ENCODE data around the gene ZIK1. TPM values are rescaled to one million over a fixed set of nuclear protein-coding genes. Genes with fewer than 3 reads are reported as not detected.

Gene ZIK1
- total RNA-seq, 2 experiments from 2014 or later: 6.9 to 7.1 TPM

- peaks cover 14% of the 10 kb centered on the region for H3K4me1 Mint-ChIP-seq (ENCODE audit: low read depth)
- peaks cover 28% of the 10 kb centered on the region for H3K9me3 Mint-ChIP-seq
- no peak overlapping the region for H3K27ac ChIP-seq (ENCODE audit: low read depth in 1 of 2, low read length in 2 of 2)
- H3K4me3 ChIP-seq (ENCODE audit: low read length): no peak overlapping the region
- H3K9me3 ChIP-seq (ENCODE audit: control insufficient read depth in 1 of 2, insufficient read depth in 1 of 2, low read length in 2 of 2): peaks cover 55 to 96% of the 10 kb centered on the region in 2 experiments
- no peaks in the 10 kb centered on the region for H3K27me3 ChIP-seq (ENCODE audit: control insufficient read depth in 1 of 2, insufficient read depth in 2 of 2, low read length in 2 of 2)
- ATAC-seq (ENCODE audit: poor library complexity) (no peak), DNase-seq (no peak)
- H3K4me3 Mint-ChIP-seq: no peak overlapping the region
- peaks cover 93% of the 10 kb centered on the region for H3K36me3 Mint-ChIP-seq (ENCODE audit: low read depth)
- no peak overlapping the region for H3K27ac Mint-ChIP-seq
- no peak for TF ChIP-seq CTCF (IDR thresholded peaks at IDR 0.05)
- CTCF ChIA-PET: interaction anchor here (1.3 kb wide), 1 partner anchor 60 kb away, joined by 3 read pairs; no protein-coding TSS in a partner anchor
- peaks cover 71% of the 10 kb centered on the region for H3K36me3 ChIP-seq (ENCODE audit: insufficient read depth, low read length)
- POLR2A ChIA-PET: no interaction called here
- intact Hi-C loops (cut with DNase I, micrococcal nuclease): no loop called here
- no peaks in the 10 kb centered on the region for H3K27me3 Mint-ChIP-seq
- H3K4me1 ChIP-seq (ENCODE audit: insufficient read depth, low read length): peaks cover 3% of the 10 kb centered on the region
Observed at GRCh38 chr19:57620673-57621348, 36.9 kb downstream of the ZIK1 start.

- Mint-ChIP-seq H3K27me3 (no peaks in the 10 kb centered on the region), H3K9me3 (peaks cover 20% of the 10 kb centered on the region), H3K27ac (no peak overlapping the region), H3K4me1 (ENCODE audit: low read depth) (no peaks in the 10 kb centered on the region), H3K36me3 (ENCODE audit: low read depth) (peaks cover 77% of the 10 kb centered on the region), H3K4me3 (no peak overlapping the region)
- ATAC-seq (ENCODE audit: poor library complexity) (no peak), DNase-seq (no peak)
- no peak for TF ChIP-seq CTCF (IDR thresholded peaks at IDR 0.05)
- Histone ChIP-seq H3K27me3 (ENCODE audit: control insufficient read depth in 1 of 2, insufficient read depth in 2 of 2, low read length in 2 of 2) (no peaks in the 10 kb centered on the region), H3K4me3 (ENCODE audit: low read length) (no peak overlapping the region), H3K36me3 (ENCODE audit: insufficient read depth, low read length) (peaks cover 48% of the 10 kb centered on the region), H3K4me1 (ENCODE audit: insufficient read depth, low read length) (no peaks in the 10 kb centered on the region), H3K9me3 (ENCODE audit: control insufficient read depth in 1 of 2, insufficient read depth in 1 of 2, low read length in 2 of 2) (peaks cover 58 to 90% of the 10 kb centered on the region in 2 experiments), H3K27ac (ENCODE audit: low read depth in 1 of 2, low read length in 2 of 2) (no peak overlapping the region)
- intact Hi-C loops (cut with DNase I, micrococcal nuclease): no loop called here
- CTCF ChIA-PET: no interaction called here
- POLR2A ChIA-PET: interaction anchor here (0.5 kb wide), 1 partner anchor 171 kb away, joined by 5 read pairs; no protein-coding TSS in a partner anchor
Observed at GRCh38 chr19:57623091-57623490, 39.1 kb downstream of the ZIK1 start.

- intact Hi-C loops (cut with DNase I, micrococcal nuclease): loop anchor here (1.0 to 5.0 kb wide), 7 partner anchors 19 to 524 kb away; partner anchors contain the start of genes ZNF134 (in 2 of the 2), ZNF416 (in 2 of the 2), ZNF417 (in 1 of the 2) and ZNF551 (in 1 of the 2)
- DNase-seq: peak; percentile 73 to 95 (median 84)
- CTCF ChIA-PET: interaction anchor here (0.6 to 1.7 kb wide), 3 partner anchors 49 to 529 kb away, joined by 3 to 8 read pairs (median 3); partner anchors contain the start of gene ZNF551
Observed at GRCh38 chr19:57632987-57633831, 49.3 kb downstream of the ZIK1 start, which contains the start of gene ZNF211. Gene ZNF211 (plus strand): TSS chr19:57633168. CDS start chr19:57633347, 179 bp downstream.

More at GRCh38 chr19:57632987-57633831, 49.3 kb downstream of the ZIK1 start, which contains the start of gene ZNF211:
- peaks cover 19% of the 10 kb centered on the region for H3K4me1 ChIP-seq (ENCODE audit: insufficient read depth, low read length)
- no peaks in the 10 kb centered on the region for H3K27me3 ChIP-seq (ENCODE audit: control insufficient read depth in 1 of 2, insufficient read depth in 2 of 2, low read length in 2 of 2)
- TF ChIP-seq CTCF (IDR thresholded peaks at IDR 0.05): no peak
- H3K9me3 ChIP-seq (ENCODE audit: control insufficient read depth in 1 of 2, insufficient read depth in 1 of 2, low read length in 2 of 2): peaks cover 15 to 23% of the 10 kb centered on the region in 2 experiments
- Mint-ChIP-seq H3K9me3 (peaks cover 17% of the 10 kb centered on the region), H3K27me3 (no peaks in the 10 kb centered on the region), H3K4me1 (ENCODE audit: low read depth) (peaks cover 31% of the 10 kb centered on the region), H3K27ac (peak within 1 kb of the TSS; percentile 76), H3K36me3 (ENCODE audit: low read depth) (peaks cover 70% of the 10 kb centered on the region), H3K4me3 (peak within 1 kb of the TSS; percentile 98)
- peak; percentile 99 for ATAC-seq (ENCODE audit: poor library complexity)
- H3K4me3 ChIP-seq (ENCODE audit: low read length): peak within 1 kb of the TSS; percentile 87
- H3K27ac ChIP-seq (ENCODE audit: low read depth in 1 of 2, low read length in 2 of 2): peak within 1 kb of the TSS; percentile 69 to 72
- POLR2A ChIA-PET: interaction anchor here (0.6 to 2.3 kb wide), 20 partner anchors 8 to 640 kb away, joined by 3 to 13 read pairs (median 4); partner anchors contain the start of genes ZIK1, ZNF134, ZNF154 and ZNF274
- H3K36me3 ChIP-seq (ENCODE audit: insufficient read depth, low read length): peaks cover 38% of the 10 kb centered on the region
